ENCODE measurements around the gene M1AP.

Gene M1AP

GRCh38 chr2:74515981-74516633 lies 132.0 kb downstream of the M1AP start:
- in situ Hi-C loops (cut with HindIII; ENCODE audit: low sequenced_read_pairs): no loop called here

DNA sequence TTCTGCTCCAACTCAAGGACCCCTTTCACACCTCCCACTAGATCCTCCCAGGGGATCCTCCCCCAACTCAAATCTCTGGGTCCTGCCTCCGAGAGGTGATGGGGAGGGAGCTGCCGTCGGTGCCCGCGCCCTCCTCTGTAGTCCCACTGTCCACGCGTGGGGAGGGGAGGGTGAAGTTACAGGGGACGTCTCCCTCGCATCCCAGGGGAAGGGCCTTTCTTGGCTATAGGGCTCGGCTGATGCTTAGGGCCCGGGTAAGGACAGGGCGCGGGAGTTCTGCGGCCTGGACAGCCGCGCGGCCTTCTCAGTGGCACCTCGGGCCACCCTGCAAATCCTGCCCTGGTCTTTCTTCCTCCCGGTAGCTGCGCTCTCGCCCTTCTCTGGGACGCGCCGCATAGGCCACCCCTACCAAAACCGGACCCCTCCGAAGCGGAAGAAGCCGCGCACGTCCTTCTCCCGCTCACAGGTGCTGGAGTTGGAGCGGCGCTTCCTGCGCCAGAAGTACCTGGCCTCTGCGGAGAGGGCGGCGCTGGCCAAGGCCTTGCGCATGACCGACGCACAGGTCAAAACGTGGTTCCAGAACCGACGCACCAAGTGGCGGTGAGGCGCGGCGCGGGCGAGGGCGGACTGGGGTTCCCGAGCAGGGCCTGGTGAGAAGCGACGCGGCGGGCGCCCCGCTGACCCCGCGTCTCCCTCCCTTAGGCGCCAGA lies 132.7 kb downstream of the M1AP start:
- in situ Hi-C loops (cut with HindIII; ENCODE audit: low sequenced_read_pairs): no loop called here
- DNase-seq (ENCODE audit: low read depth, low spot score): no peak
- no peak for TF ChIP-seq CTCF (IDR thresholded peaks at IDR 0.05; ENCODE audit: low read depth, low read length)
- H3K4me3 ChIP-seq (ENCODE audit: low read depth, low read length): no peak overlapping the region

More at GRCh38 chr2:74515981-74516633, 132.0 kb downstream of the M1AP start:
- no peak for TF ChIP-seq CTCF (IDR thresholded peaks at IDR 0.05; ENCODE audit: low read depth, low read length)
- DNase-seq (ENCODE audit: low read depth, low spot score): no peak
- no peak overlapping the region for H3K4me3 ChIP-seq (ENCODE audit: low read depth, low read length)

GRCh38 chr2:74514368-74515270 lies 133.5 kb downstream of the M1AP start, which contains the start of gene TLX2:
TLX2 (plus strand) TSS chr2:74514450; CDS start chr2:74514807, 357 bp downstream.
- in situ Hi-C loops (cut with HindIII; ENCODE audit: low sequenced_read_pairs): no loop called here
- no peak for DNase-seq (ENCODE audit: low read depth, low spot score)
- no peak within 1 kb of the TSS for H3K4me3 ChIP-seq (ENCODE audit: low read depth, low read length)
- TF ChIP-seq CTCF (IDR thresholded peaks at IDR 0.05; ENCODE audit: low read depth, low read length): no peak

GRCh38 chr2:74513605-74514367 lies 134.3 kb downstream of the M1AP start:
- in situ Hi-C loops (cut with HindIII; ENCODE audit: low sequenced_read_pairs): no loop called here
- H3K4me3 ChIP-seq (ENCODE audit: low read depth, low read length): no peak overlapping the region
- TF ChIP-seq CTCF (IDR thresholded peaks at IDR 0.05; ENCODE audit: low read depth, low read length): no peak
- no peak for DNase-seq (ENCODE audit: low read depth, low spot score)

DNA sequence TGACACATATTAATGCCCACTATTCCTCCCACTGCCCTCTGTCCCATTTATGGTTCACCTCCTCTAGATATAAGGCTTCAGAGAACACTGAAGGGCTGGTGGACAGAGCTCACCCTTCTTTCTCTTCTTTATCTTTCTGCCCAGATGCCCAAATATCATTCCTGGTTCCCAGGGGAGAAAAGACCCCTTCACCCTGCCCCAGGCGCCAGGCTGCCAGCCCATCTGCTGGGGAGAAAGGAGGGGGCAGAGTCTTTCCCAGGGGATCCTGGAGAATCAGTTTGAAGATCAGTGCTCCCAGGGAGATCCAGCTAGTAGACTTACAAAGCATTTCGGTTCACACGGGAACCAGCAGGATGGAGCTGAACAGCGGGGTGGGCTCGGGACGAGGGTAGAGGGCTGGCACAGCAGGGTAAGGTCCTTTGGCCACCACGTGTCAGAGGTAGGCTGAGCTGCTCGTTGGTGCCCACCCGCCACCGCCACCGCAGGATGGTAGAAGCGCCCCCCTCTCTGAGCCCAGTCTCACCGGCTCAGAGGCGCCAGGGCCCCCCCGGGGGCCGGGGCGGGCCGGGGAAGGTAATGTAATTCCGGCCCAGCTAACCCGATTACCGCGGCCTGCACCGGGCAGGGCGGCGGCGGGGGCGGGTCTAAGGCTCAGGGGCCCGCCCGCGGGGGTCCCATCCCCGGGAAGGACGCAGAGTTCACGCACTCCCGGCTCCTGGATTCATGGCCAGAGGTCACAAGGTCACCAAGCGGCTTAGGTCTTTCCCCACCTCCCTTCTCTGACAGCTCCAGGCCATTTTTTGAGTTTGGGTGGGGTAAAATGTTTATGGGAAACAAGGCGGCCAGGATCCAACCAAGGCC lies 135.2 kb downstream of the M1AP start:
- TF ChIP-seq CTCF (IDR thresholded peaks at IDR 0.05; ENCODE audit: low read depth, low read length): no peak

More for the DNA sequence above, 135.2 kb downstream of the M1AP start:
- H3K4me3 ChIP-seq (ENCODE audit: low read depth, low read length): no peak overlapping the region
- in situ Hi-C loops (cut with HindIII; ENCODE audit: low sequenced_read_pairs): no loop called here
- DNase-seq (ENCODE audit: low read depth, low spot score): no peak
